HepG2 (cell line): Measurements from ENCODE around the gene STK24. TPM values are rescaled to one million over a fixed set of nuclear protein-coding genes. Genes with fewer than 3 reads are reported as not detected.

Experiments used
- ATAC-seq: fragments of 200-7000 bp; cut with Tn5 transposase; 3 replicates; pipeline ENCODE4 v1.9.1; 2020; ENCODE audit warnings: mild to moderate bottlenecking, moderate library complexity
- BruUV-seq: library from RNA; stranded (reverse); fragments of 400-500 nt; replicated peaks from 2 replicates; lab custom pipeline; 2021; lab: Mats Ljungman, UMichigan
- CTCF ChIA-PET: fragments of 300-600 bp; formaldehyde crosslinking; extraction: SDS; loops from one replicate; lab custom pipeline; 2021; ENCODE audit warnings: low total read pairs, inconsistent platforms, low intra/inter-chr PET ratio; lab: Yijun Ruan, JAX
- POLR2A ChIA-PET: fragments of 350-600 bp; sonication (Branson Sonifier 250); formaldehyde crosslinking; loops from one replicate; lab custom pipeline; 2020; ENCODE audit warnings: antibody characterized with exemption, inconsistent platforms; lab: Yijun Ruan, JAX
- DNase-seq: peaks from one replicate; pipeline ENCODE4 v3.0.0-alpha.2; 2015; ENCODE audit warnings: low spot score
- FAIRE-seq: peaks from 3 replicates; lab custom pipeline; 2011; peaks lifted over from hg19 to GRCh38; lab: Jason Lieb, UNC
- H2AFZ ChIP-seq: one replicate; pipeline ENCODE4 v1.6.1; 2011; ENCODE audit warnings: low read length, inconsistent platforms
- H3K27ac ChIP-seq: fragments of 300-600 bp; 3 replicates; pipeline ENCODE4 v1.8.0; 2011; ENCODE audit warnings: mixed run types, mild to moderate bottlenecking, mixed read lengths, low read length, inconsistent platforms; ENCODE audit not compliant: insufficient read depth; ENCODE audit errors: extremely low read length
- H3K27me3 ChIP-seq, 2 experiments: fragments of 200-600 bp in 1 of 2; 2 replicates in 1 of 2; 3 replicates in 1 of 2; pipeline versions ENCODE4 v1.6.0 to v1.8.0; 2011; ENCODE audit warnings: low read length in 2 of 2, mild to moderate bottlenecking in 2 of 2, moderate library complexity in 2 of 2, inconsistent platforms in 1 of 2; ENCODE audit not compliant: insufficient read depth in 2 of 2, control insufficient read depth in 1 of 2
- H3K36me3 ChIP-seq, 2 experiments: fragments of 200-600 bp in 1 of 2; replicated peaks in 1 of 2; 2 replicates in 1 of 2; 3 replicates in 1 of 2; pipeline versions ENCODE4 v1.5.1 to v1.8.0; 2011; ENCODE audit warnings: low read length in 2 of 2, inconsistent platforms in 1 of 2; ENCODE audit not compliant: insufficient read depth in 2 of 2, control insufficient read depth in 1 of 2
- H3K4me1 ChIP-seq: 2 replicates; pipeline ENCODE4 v1.5.1; 2012; ENCODE audit warnings: low read length, inconsistent platforms; ENCODE audit not compliant: insufficient read depth
- H3K4me2 ChIP-seq: 2 replicates; pipeline ENCODE4 v1.6.0; 2011; ENCODE audit warnings: low read depth, low read length, inconsistent platforms
- H3K4me3 ChIP-seq, 3 experiments: fragments of 200-600 bp in 1 of 3; sonication (generic), shearing (Covaris generic) in 1 of 3; replicated peaks in 1 of 3; 2 replicates each; pipeline ENCODE4 v1.5.1; 2011 to 2016; ENCODE audit warnings: low read length in 3 of 3, inconsistent platforms in 2 of 3, low read depth in 2 of 3, mild to moderate bottlenecking in 2 of 3, control low read depth in 1 of 3, mixed read lengths in 1 of 3; ENCODE audit not compliant: insufficient read depth in 1 of 3
- H3K79me2 ChIP-seq: one replicate; pipeline ENCODE4 v1.6.1; 2011; ENCODE audit warnings: low read length, inconsistent platforms; ENCODE audit not compliant: insufficient read depth
- H3K9ac ChIP-seq: 2 replicates; pipeline ENCODE4 v1.6.0; 2011; ENCODE audit warnings: mild to moderate bottlenecking, low read depth, low read length, inconsistent platforms; ENCODE audit not compliant: insufficient read depth
- H3K9me3 ChIP-seq: 2 replicates; pipeline ENCODE4 v1.5.1; 2012; ENCODE audit warnings: mild to moderate bottlenecking, low read length
- H4K20me1 ChIP-seq: 2 replicates; pipeline ENCODE4 v1.6.0; 2011; ENCODE audit warnings: inconsistent platforms, mild to moderate bottlenecking, low read length, moderate library complexity; ENCODE audit not compliant: insufficient read depth
- AGO2 ChIP-seq: fragments of 200-400 bp; formaldehyde crosslinking; optimal IDR thresholded peaks from 2 replicates; pipeline ENCODE3; 2017; ENCODE audit warnings: mild to moderate bottlenecking, low read depth, low read length, moderate library complexity
- FOXO1 ChIP-seq: sonication (generic); formaldehyde crosslinking; IDR thresholded peaks from 2 replicates; pipeline ENCODE4 v1.4.0; 2020; ENCODE audit warnings: missing genetic modification reagents
- GZF1 ChIP-seq: sonication (generic); formaldehyde crosslinking; IDR thresholded peaks from 2 replicates; pipeline ENCODE4 v1.5.1; 2020; ENCODE audit warnings: mild to moderate bottlenecking, missing genetic modification reagents
- HDAC6 ChIP-seq: fragments of 200-600 bp; sonication (generic); IDR thresholded peaks from 2 replicates; pipeline ENCODE4 v1.7.0; 2017; ENCODE audit warnings: mild to moderate bottlenecking, antibody characterized with exemption, low read length, low read depth
- NCOA1 ChIP-seq: sonication (generic); formaldehyde crosslinking; IDR thresholded peaks from 2 replicates; pipeline ENCODE4 v1.9.0; 2021; ENCODE audit warnings: missing genetic modification reagents
- PITX1 ChIP-seq: sonication (generic); formaldehyde crosslinking; IDR thresholded peaks from 2 replicates; pipeline ENCODE4 v1.5.1; 2020; ENCODE audit warnings: mild to moderate bottlenecking, missing genetic modification reagents
- RBFOX2 ChIP-seq: fragments of 200-400 bp; formaldehyde crosslinking; IDR thresholded peaks from 2 replicates; pipeline ENCODE4 v1.6.1; 2017; ENCODE audit warnings: low read depth, mild to moderate bottlenecking, low read length
- STAG1 ChIP-seq: sonication (generic); formaldehyde crosslinking; IDR thresholded peaks from 2 replicates; pipeline ENCODE4 v1.4.0; 2020; ENCODE audit warnings: missing genetic modification reagents
- TOPORS ChIP-seq: sonication (generic); formaldehyde crosslinking; IDR thresholded peaks from 2 replicates; pipeline ENCODE4 v1.8.0; 2023; ENCODE audit warnings: mild to moderate bottlenecking, missing genetic modification reagents
- U2AF1 ChIP-seq: fragments of 200-400 bp; formaldehyde crosslinking; optimal IDR thresholded peaks from 2 replicates; pipeline ENCODE3; 2017; ENCODE audit warnings: mild to moderate bottlenecking, low read depth, low read length
- ZFP90 ChIP-seq: sonication (generic); formaldehyde crosslinking; IDR thresholded peaks from 2 replicates; pipeline ENCODE4 v1.8.0; 2022; ENCODE audit warnings: missing genetic modification reagents, mild to moderate bottlenecking, inconsistent platforms, borderline replicate concordance
- ZNF12 ChIP-seq: sonication (generic); formaldehyde crosslinking; IDR thresholded peaks from 2 replicates; pipeline ENCODE4 v1.5.0; 2020; ENCODE audit warnings: missing genetic modification reagents
- ZNF768 ChIP-seq: sonication (generic); formaldehyde crosslinking; IDR thresholded peaks from 2 replicates; pipeline ENCODE4 v1.4.0; 2020; ENCODE audit warnings: missing genetic modification reagents
- WGBS: methylation state at CpG from one replicate; pipeline ENCODE4 v1.1.6; 2017; ENCODE audit warnings: low lambda C conversion rate; 5-methylcytosine and 5-hydroxymethylcytosine counted together
- in situ Hi-C: cut with HindIII; loops from 2 replicates; pipeline ENCODE4 v1.10.0; 2017; ENCODE audit warnings: low pct_unique_long_range_greater_than_20kb; ENCODE audit not compliant: extremely low pct_ligation_motif_present
- intact Hi-C: fragments of 100-400 bp; cut with micrococcal nuclease; formaldehyde crosslinking; loops from one replicate; pipeline ENCODE4 v1.10.0; 2022; ENCODE audit not compliant: unreplicated experiment
- polyA plus RNA-seq, 8 experiments: library from polyadenylated mRNA; depleted of rRNA in 3 of 8; stranded (reverse) in 7 of 8; unstranded in 1 of 8; fragments of >200 nt; fragmentation: Illumina TruSeq in 4 of 8; extraction: Trizol in 4 of 8; gene quantifications; 2 replicates each; pipeline versions ENCODE4 v1.2.1 to v1.2.3, GENCODE V29; 2011 to 2016; ENCODE audit warnings: low read depth in 4 of 8, missing spikeins in 1 of 8, mixed read lengths in 1 of 8; ENCODE audit not compliant: insufficient read depth in 1 of 8
- total RNA-seq, 5 experiments: library from RNA; depleted of rRNA; stranded (reverse); fragments of >200 nt; fragmentation: Illumina TruSeq; extraction: Trizol; gene quantifications; 2 replicates each; pipeline ENCODE4 v1.2.3, GENCODE V29; 2016; ENCODE audit warnings: low read depth in 1 of 5
- TF ChIP-seq, protein P1 (sequence below), 2 experiments: IDR thresholded peaks; 2 replicates each; pipeline ENCODE4 v1.6.1; 2011 to 2012; ENCODE audit warnings: low read length in 2 of 2, borderline replicate concordance in 1 of 2, low read depth in 1 of 2, mild to moderate bottlenecking in 1 of 2, moderate library complexity in 1 of 2
- TF ChIP-seq, protein P2 (sequence below): sonication (generic); formaldehyde crosslinking; IDR thresholded peaks from 2 replicates; pipeline ENCODE4 v1.5.1; 2020; ENCODE audit warnings: mild to moderate bottlenecking, missing genetic modification reagents, borderline replicate concordance

Gene STK24
- total and polyA plus RNA-seq, 2 of the 13 experiments (the other 11 are each of a cell fraction or from before 2014, with no cell fraction given) = 51.3 to 73.0 TPM

DNA sequence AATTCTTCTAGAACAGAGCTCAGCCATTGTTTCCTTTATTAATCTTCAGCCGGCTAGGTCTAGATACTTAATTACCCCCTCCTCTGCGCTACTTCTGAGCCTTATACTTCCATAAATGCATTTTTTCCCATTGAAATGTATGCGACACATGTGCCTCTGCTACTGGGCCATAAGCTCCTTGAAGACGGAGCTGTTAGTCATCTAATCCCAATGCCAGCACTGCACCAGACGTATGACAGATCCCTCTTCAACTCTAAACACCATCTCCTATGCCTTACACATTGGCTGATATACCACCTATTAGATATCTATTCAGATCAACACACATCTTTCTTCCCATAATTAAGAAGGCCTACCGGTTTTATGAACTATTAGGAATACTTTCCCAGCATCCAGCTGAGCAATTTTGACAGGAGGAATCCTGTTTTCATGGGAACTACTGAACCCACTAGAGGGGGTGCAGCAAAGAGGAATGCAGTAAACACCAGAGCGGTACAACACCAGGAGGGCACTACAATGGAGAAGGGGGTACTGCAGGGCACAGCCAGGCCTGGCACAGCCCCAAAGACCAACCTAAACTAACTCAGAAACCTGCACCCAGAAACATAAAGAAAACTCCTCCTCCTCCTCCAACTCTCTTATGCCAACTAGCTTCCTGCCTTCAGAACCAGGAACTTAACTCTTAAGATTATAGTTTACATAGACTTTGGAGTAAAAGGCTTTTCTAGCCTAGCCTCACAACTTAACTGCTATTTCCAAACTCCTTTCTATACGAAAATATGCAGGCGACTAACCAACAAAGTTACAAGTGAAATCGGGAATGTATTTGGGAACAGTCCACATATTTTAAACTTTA lies 18.7 kb downstream of the STK24 start:
- Histone ChIP-seq H3K79me2 (peaks cover 93% of the 10 kb centered on the region), H3K9ac (no peak overlapping the region), H3K27ac (no peak overlapping the region), H2AFZ (no peak overlapping the region), H3K4me1 (no peaks in the 10 kb centered on the region; the same call in 1 of the 2 replicates), H4K20me1 (peaks cover 64% of the 10 kb centered on the region), H3K4me2 (no peak overlapping the region), H3K9me3 (no peaks in the 10 kb centered on the region), H3K36me3 (peaks cover 2 to 8% of the 10 kb centered on the region in 2 experiments; a peak in 4 of 5 replicates), H3K4me3 (no peak overlapping the region), H3K27me3 (no peaks in the 10 kb centered on the region)
- CTCF ChIA-PET = no interaction called here
- ATAC-seq = no peak
- 88% methylated on average over 10 of the region's 10 CpGs for WGBS
- POLR2A ChIA-PET = no interaction called here
- no peak for DNase-seq
- in situ Hi-C loops (no loop called here), intact Hi-C loops (no loop called here)
- no TSS peak for BruUV-seq
- no peak for FAIRE-seq
- TF ChIP-seq FOXO1 (CRISPR knock-in tag) (no peak), NCOA1 (CRISPR knock-in tag) (no peak), ZFP90 (CRISPR knock-in tag) (no peak), TOPORS (CRISPR knock-in tag) (no peak), HDAC6 (no peak), ZNF768 (CRISPR knock-in tag) (no peak), RBFOX2 (no peak), PITX1 (CRISPR knock-in tag) (no peak), STAG1 (CRISPR knock-in tag) (no peak), U2AF1 (no peak), AGO2 (no peak), GZF1 (CRISPR knock-in tag) (no peak), ZNF12 (CRISPR knock-in tag) (no peak)
- TF ChIP-seq, protein P1, sequence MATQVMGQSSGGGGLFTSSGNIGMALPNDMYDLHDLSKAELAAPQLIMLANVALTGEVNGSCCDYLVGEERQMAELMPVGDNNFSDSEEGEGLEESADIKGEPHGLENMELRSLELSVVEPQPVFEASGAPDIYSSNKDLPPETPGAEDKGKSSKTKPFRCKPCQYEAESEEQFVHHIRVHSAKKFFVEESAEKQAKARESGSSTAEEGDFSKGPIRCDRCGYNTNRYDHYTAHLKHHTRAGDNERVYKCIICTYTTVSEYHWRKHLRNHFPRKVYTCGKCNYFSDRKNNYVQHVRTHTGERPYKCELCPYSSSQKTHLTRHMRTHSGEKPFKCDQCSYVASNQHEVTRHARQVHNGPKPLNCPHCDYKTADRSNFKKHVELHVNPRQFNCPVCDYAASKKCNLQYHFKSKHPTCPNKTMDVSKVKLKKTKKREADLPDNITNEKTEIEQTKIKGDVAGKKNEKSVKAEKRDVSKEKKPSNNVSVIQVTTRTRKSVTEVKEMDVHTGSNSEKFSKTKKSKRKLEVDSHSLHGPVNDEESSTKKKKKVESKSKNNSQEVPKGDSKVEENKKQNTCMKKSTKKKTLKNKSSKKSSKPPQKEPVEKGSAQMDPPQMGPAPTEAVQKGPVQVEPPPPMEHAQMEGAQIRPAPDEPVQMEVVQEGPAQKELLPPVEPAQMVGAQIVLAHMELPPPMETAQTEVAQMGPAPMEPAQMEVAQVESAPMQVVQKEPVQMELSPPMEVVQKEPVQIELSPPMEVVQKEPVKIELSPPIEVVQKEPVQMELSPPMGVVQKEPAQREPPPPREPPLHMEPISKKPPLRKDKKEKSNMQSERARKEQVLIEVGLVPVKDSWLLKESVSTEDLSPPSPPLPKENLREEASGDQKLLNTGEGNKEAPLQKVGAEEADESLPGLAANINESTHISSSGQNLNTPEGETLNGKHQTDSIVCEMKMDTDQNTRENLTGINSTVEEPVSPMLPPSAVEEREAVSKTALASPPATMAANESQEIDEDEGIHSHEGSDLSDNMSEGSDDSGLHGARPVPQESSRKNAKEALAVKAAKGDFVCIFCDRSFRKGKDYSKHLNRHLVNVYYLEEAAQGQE (IDR thresholded peaks at IDR 0.05; ENCODE audit: borderline replicate concordance in 1 of 2, low read depth in 1 of 2, low read length in 2 of 2) = no peak
- TF ChIP-seq, protein P2, sequence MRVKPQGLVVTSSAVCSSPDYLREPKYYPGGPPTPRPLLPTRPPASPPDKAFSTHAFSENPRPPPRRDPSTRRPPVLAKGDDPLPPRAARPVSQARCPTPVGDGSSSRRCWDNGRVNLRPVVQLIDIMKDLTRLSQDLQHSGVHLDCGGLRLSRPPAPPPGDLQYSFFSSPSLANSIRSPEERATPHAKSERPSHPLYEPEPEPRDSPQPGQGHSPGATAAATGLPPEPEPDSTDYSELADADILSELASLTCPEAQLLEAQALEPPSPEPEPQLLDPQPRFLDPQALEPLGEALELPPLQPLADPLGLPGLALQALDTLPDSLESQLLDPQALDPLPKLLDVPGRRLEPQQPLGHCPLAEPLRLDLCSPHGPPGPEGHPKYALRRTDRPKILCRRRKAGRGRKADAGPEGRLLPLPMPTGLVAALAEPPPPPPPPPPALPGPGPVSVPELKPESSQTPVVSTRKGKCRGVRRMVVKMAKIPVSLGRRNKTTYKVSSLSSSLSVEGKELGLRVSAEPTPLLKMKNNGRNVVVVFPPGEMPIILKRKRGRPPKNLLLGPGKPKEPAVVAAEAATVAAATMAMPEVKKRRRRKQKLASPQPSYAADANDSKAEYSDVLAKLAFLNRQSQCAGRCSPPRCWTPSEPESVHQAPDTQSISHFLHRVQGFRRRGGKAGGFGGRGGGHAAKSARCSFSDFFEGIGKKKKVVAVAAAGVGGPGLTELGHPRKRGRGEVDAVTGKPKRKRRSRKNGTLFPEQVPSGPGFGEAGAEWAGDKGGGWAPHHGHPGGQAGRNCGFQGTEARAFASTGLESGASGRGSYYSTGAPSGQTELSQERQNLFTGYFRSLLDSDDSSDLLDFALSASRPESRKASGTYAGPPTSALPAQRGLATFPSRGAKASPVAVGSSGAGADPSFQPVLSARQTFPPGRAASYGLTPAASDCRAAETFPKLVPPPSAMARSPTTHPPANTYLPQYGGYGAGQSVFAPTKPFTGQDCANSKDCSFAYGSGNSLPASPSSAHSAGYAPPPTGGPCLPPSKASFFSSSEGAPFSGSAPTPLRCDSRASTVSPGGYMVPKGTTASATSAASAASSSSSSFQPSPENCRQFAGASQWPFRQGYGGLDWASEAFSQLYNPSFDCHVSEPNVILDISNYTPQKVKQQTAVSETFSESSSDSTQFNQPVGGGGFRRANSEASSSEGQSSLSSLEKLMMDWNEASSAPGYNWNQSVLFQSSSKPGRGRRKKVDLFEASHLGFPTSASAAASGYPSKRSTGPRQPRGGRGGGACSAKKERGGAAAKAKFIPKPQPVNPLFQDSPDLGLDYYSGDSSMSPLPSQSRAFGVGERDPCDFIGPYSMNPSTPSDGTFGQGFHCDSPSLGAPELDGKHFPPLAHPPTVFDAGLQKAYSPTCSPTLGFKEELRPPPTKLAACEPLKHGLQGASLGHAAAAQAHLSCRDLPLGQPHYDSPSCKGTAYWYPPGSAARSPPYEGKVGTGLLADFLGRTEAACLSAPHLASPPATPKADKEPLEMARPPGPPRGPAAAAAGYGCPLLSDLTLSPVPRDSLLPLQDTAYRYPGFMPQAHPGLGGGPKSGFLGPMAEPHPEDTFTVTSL (CRISPR knock-in tag) = no peak
